ENCODE measurements around the gene MSL2. TPM values are rescaled to one million over a fixed set of nuclear protein-coding genes. Genes with fewer than 3 reads are reported as not detected.
A peak's percentile ranks its signal among the peaks of the same experiment; 100 is the strongest.
"Not testable (repeated sequence)": the region's sequence is repeated elsewhere in the genome, so short reads cannot be mapped to it uniquely, and the experiment has no call there.

The MSL2 gene
- total RNA-seq, 2 experiments from 2014 or later: 50.7 to 54.0 TPM

DNA sequence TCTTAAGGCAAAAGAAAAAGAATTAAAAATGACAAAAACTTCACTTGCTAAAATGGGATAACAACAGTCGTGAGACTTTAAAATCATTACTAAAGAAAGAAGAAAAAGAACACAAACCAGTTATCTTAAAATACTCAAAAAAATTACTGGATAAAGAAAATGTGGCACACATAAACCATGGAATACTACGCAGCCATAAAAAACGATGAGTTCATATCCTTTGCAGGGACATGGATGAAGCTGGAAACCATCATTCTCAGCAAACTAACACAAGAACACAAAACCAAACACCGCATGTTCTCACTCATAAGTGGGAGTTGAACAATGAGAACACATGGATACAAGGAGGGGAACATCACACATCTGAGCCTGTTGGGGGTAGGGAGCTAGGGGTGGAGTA, 27.9 kb downstream of the MSL2 start:
- H3K27me3 Mint-ChIP-seq (ENCODE audit: low read depth); H3K9me3 Mint-ChIP-seq (ENCODE audit: insufficient read depth); H3K27ac Mint-ChIP-seq; ATAC-seq; CTCF ChIA-PET; DNase-seq; POLR2A ChIA-PET; H3K4me3 Mint-ChIP-seq: not testable (repeated sequence)
- Mint-ChIP-seq H3K4me1 (ENCODE audit: low read depth) (peaks cover 41% of the 10 kb centered on the region), H3K36me3 (ENCODE audit: low read depth) (peaks cover 31% of the 10 kb centered on the region)

DNA sequence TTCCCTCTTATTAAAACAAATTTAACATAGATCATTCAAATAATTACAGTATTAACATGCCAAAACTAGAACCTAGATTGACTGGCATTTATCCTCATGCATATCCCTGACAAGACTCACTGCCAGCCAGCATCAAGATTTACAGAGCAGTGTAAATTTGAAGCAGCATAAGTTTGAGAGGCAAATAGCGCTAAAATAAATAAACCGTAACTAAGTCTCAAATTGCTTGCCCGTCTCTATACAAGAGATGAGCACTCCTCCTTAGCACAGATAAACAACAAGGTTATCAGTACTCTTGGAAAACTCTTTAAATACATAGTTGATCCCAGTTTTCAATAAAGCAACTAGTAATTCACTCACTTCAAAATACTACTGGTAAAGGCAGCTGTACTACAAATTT, 29.6 kb downstream of the MSL2 start:
- Mint-ChIP-seq H3K9me3 (ENCODE audit: insufficient read depth) (no peaks in the 10 kb centered on the region), H3K36me3 (ENCODE audit: low read depth) (peaks cover 38% of the 10 kb centered on the region), H3K27me3 (ENCODE audit: low read depth) (no peaks in the 10 kb centered on the region), H3K27ac (no peak overlapping the region), H3K4me1 (ENCODE audit: low read depth) (peaks cover 44% of the 10 kb centered on the region), H3K4me3 (no peak overlapping the region)
- POLR2A ChIA-PET: no interaction called here
- no peak for DNase-seq
- CTCF ChIA-PET: no interaction called here
- ATAC-seq: no peak

DNA sequence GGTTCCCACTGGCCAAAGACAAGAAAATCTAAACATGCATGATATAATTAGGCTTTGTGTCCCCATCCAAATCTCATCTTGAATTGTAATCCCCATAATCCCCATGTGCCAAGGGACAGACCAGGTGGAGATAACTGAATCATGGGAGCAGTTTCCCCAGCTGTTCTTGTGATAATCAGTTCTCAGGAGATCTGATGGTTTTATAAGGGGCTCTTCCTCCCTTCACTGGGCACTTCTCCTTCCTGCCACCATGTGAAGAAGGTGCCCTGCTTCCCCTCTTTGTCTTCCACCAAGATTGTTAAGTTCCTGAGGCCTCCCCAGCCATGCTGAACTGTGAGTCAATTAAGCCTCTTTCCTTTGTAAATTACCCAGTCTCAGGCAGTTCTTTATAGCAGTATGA, 32.5 kb downstream of the MSL2 start:
- peaks cover 50% of the 10 kb centered on the region for H3K4me1 Mint-ChIP-seq (ENCODE audit: low read depth)
- POLR2A ChIA-PET: not testable (repeated sequence)

DNA sequence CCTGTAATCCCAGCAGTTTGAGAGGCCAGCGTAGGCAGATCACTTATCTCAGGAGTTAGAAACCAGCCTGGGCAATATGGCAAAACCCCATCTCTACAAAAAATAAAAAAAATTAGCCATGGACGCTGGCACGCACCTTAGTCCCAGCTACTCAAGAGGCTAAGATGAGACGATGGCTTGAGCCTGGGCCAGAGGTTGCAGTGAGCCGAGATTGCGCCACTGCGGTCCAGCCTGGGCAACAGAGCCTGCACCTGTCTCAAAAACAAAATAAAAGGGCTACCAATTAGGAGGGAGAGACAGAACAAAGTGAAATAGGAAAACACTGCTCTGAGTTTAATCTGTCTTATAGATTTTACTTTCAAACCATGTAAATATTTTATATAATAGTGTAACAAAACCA, 33.8 kb downstream of the MSL2 start:
- H3K36me3 Mint-ChIP-seq (ENCODE audit: low read depth): peaks cover 49% of the 10 kb centered on the region
- DNase-seq (no peak), ATAC-seq (no peak)
- no peaks in the 10 kb centered on the region for H3K27me3 Mint-ChIP-seq (ENCODE audit: low read depth)
- peaks cover 46% of the 10 kb centered on the region for H3K4me1 Mint-ChIP-seq (ENCODE audit: low read depth)
- H3K4me3 Mint-ChIP-seq: no peak overlapping the region
- ChIA-PET POLR2A (no interaction called here), CTCF (no interaction called here)
- H3K27ac Mint-ChIP-seq: no peak overlapping the region
- no peaks in the 10 kb centered on the region for H3K9me3 Mint-ChIP-seq (ENCODE audit: insufficient read depth)

More for the DNA sequence above, 32.5 kb downstream of the MSL2 start:
- ATAC-seq; H3K9me3 Mint-ChIP-seq (ENCODE audit: insufficient read depth); H3K4me3 Mint-ChIP-seq; DNase-seq; H3K27me3 Mint-ChIP-seq (ENCODE audit: low read depth); CTCF ChIA-PET; H3K27ac Mint-ChIP-seq: not testable (repeated sequence)
- peaks cover 50% of the 10 kb centered on the region for H3K36me3 Mint-ChIP-seq (ENCODE audit: low read depth)

DNA sequence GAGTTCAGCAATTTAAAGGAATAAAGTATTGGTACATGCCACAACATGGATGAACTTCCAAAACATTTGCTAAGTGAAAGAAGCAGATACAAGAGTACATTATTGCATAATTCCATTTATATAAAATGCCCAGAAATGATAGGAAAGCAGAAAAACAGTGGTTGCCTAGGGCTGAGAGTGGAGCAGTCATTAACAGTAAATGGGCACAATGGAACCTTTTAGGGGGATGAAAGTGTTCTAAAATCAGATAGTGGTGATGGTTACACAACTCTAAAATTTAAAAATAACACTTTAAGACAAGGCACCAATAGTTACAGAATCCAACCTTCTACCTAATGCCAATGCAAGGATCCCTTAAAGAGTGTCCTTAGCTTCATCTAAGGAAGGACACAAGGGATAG, 34.6 kb downstream of the MSL2 start:
- DNase-seq (no peak), ATAC-seq (no peak)
- POLR2A ChIA-PET: no interaction called here
- Mint-ChIP-seq H3K36me3 (ENCODE audit: low read depth) (peaks cover 48% of the 10 kb centered on the region), H3K4me1 (ENCODE audit: low read depth) (peaks cover 41% of the 10 kb centered on the region), H3K27ac (no peak overlapping the region), H3K9me3 (ENCODE audit: insufficient read depth) (no peaks in the 10 kb centered on the region), H3K4me3 (no peak overlapping the region), H3K27me3 (ENCODE audit: low read depth) (no peaks in the 10 kb centered on the region)
- CTCF ChIA-PET: no interaction called here

DNA sequence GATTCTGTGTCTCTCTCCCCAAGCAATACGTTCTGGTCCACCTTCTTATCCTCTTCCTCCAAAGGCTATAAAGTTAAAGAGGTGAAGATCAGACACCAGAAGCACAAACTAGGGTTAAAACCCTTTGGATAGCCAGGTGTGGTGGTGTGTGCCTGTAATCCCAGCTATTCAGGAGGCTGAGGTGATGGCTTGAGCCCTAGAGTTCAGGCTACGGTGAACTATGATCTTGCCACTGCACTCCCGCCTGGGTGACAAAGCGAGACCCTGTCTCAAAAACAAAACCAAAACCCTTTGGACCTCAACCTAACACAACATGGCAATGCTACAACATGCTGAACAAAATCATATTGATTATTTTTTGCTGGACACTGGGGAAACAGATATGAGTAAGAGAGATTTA, 43.2 kb downstream of the MSL2 start:
- H3K27me3 Mint-ChIP-seq (ENCODE audit: low read depth): no peaks in the 10 kb centered on the region
- peak overlapping the region; percentile 11 for H3K27ac Mint-ChIP-seq
- no peaks in the 10 kb centered on the region for H3K9me3 Mint-ChIP-seq (ENCODE audit: insufficient read depth)
- ATAC-seq: no peak
- peaks cover 44% of the 10 kb centered on the region for H3K4me1 Mint-ChIP-seq (ENCODE audit: low read depth)
- POLR2A ChIA-PET: no interaction called here
- CTCF ChIA-PET: no interaction called here
- DNase-seq: no peak
- H3K36me3 Mint-ChIP-seq (ENCODE audit: low read depth): peaks cover 47% of the 10 kb centered on the region
- H3K4me3 Mint-ChIP-seq: no peak overlapping the region

DNA sequence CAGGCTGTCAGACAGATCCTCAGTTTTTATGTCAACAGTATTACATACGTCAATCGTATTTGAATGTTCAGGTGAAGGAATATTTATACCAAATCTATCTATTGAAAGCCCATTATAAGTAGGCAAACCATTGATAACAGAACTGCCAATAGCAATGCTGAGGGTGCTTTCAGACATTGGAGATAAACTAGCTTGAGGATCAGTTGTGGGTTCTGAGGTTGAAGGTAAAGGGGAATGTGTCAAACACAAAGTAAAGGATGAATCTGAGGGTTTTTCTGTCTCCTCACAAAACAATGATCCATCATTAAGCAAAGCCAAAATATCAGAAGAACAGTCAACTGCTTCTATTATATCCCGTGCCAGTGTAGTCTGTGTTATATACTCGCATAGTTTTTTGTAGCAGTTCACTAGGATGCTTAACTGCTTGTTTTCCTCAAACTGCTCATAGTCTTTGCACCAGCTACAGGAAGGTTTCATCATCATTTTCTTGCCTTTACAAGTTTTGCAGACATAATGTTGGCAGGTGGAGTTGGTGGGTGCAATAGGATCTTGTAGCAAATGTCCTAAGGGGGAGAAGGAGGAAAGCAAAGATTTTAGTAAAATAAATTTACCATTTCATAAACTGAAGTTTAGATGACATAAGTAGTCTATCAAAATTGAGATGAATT, 43.8 kb downstream of the MSL2 start:
- Mint-ChIP-seq H3K4me1 (ENCODE audit: low read depth) (peaks cover 41% of the 10 kb centered on the region), H3K36me3 (ENCODE audit: low read depth) (peaks cover 49% of the 10 kb centered on the region), H3K9me3 (ENCODE audit: insufficient read depth) (no peaks in the 10 kb centered on the region), H3K27me3 (ENCODE audit: low read depth) (no peaks in the 10 kb centered on the region), H3K4me3 (no peak overlapping the region), H3K27ac (no peak overlapping the region)
- DNase-seq: no peak
- no peak for ATAC-seq
- ChIA-PET CTCF (no interaction called here), POLR2A (no interaction called here)

DNA sequence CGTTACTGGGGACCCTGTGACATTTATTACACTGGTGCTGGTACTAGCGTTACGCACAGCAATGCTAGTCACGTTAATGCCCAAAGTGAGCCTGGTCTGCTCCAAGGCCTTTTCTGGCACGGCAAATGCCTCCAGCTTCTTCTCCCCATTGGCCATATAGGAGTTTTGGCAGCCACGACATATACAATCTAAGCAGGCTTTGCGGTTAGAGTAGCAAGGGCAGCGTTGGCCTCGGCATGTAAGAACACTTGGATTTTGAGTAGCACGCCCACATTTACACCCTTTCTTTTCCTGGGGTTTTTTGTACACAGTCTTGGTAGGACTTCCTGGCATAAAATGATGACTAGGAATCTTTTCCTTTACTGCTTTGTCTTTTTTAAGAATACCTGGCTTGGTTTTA, 44.9 kb downstream of the MSL2 start:
- Mint-ChIP-seq H3K27ac (no peak overlapping the region), H3K4me3 (no peak overlapping the region), H3K4me1 (ENCODE audit: low read depth) (peaks cover 40% of the 10 kb centered on the region), H3K36me3 (ENCODE audit: low read depth) (peaks cover 54% of the 10 kb centered on the region), H3K9me3 (ENCODE audit: insufficient read depth) (no peaks in the 10 kb centered on the region), H3K27me3 (ENCODE audit: low read depth) (no peaks in the 10 kb centered on the region)
- ATAC-seq: no peak
- no peak for DNase-seq
- POLR2A ChIA-PET: interaction anchor here (0.6 kb wide), 1 partner anchor 1922 kb away, joined by 3 read pairs; no protein-coding TSS in a partner anchor
- CTCF ChIA-PET: no interaction called here

DNA sequence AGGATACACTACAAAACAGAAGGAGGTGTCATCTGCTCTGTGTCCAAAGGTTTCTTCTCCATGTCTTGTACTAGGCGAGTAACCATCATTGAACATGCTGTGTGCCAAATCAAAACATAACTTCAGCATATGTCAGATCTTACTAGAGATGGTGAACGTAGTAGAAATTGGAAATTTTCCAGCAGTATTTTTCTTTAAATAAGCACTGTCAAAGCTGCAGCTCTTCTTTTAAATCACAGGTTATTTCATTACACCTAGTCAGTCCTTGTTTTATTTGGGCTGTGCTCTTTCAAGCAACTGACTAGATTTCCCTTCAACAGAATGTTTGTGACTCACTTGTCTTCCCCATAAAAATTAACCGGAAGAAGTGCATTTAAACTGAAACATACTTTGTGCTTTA, 46.5 kb downstream of the MSL2 start:
- ChIA-PET CTCF (interaction anchor here (1.3 kb wide), 1 partner anchor 30 kb away, joined by 3 read pairs; no protein-coding TSS in a partner anchor), POLR2A (no interaction called here)
- H3K27ac Mint-ChIP-seq: no peak overlapping the region
- peaks cover 56% of the 10 kb centered on the region for H3K36me3 Mint-ChIP-seq (ENCODE audit: low read depth)
- H3K27me3 Mint-ChIP-seq (ENCODE audit: low read depth): no peaks in the 10 kb centered on the region
- no peaks in the 10 kb centered on the region for H3K9me3 Mint-ChIP-seq (ENCODE audit: insufficient read depth)
- ATAC-seq (no peak), DNase-seq (no peak)
- peaks cover 33% of the 10 kb centered on the region for H3K4me1 Mint-ChIP-seq (ENCODE audit: low read depth)
- H3K4me3 Mint-ChIP-seq: no peak overlapping the region

DNA sequence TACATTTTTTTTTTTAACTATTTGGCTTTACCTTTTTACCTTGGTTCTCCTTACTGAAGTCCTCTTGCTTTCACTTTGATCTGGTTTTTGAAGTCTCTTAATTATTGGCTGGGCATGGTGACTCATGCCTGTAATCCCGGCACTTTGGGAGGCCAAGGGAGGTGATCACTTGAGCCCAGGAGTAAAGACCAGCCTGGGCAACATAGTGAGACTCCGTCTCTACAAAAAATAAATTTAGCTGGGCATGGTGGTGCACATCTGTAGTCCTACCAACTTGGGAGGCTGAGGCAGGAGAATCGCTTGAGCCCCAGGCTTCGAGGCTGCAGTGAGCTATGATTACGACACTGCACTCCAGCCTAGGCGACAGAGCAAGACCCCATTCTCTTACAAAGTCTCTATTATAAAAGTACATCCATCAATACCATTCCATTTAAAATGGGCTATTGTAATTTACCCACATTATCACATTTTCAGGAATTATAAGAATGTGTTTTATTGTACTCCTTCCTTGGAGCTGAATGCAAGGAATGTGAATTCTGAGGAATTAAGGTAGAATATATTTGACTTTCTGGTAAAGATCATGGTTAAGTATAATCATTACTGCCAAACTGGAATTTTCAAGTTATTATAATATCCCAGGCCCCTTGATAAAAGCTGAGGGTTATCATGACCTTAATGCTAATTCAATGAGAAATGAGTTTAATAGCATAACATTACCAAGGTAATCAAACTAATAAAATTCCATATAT, 49.0 kb downstream of the MSL2 start:
- ChIA-PET CTCF (interaction anchor here (0.9 to 1.4 kb wide), 4 partner anchors 49 to 867 kb away, joined by 3 to 4 read pairs (median 3); partner anchors contain the start of genes MSL2 and STAG1), POLR2A (no interaction called here)
- Mint-ChIP-seq H3K4me3 (no peak overlapping the region), H3K9me3 (ENCODE audit: insufficient read depth) (no peaks in the 10 kb centered on the region), H3K27ac (no peak overlapping the region), H3K36me3 (ENCODE audit: low read depth) (peaks cover 48% of the 10 kb centered on the region), H3K27me3 (ENCODE audit: low read depth) (no peaks in the 10 kb centered on the region), H3K4me1 (ENCODE audit: low read depth) (peaks cover 21% of the 10 kb centered on the region)
- no peak for ATAC-seq
- DNase-seq: no peak

DNA sequence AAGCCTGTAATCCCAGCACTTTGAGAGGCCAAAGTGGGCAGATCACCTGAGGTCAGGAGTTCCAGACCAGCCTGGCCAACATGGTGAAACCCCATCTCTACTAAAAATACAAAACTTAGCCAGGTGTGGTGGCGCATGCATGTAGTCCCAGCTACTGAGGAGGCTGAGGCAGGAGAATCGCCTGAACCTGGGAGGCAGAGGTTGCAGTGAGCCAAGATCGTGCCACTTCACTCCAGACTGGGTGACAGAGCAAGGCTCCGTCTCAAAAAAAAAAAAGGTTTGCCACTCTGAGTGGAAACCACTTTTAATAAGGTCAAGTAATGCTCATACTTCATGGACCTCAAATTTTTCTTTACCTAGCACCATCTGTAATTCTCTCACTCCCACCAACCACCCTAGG, 51.7 kb downstream of the MSL2 start:
- H3K27me3 Mint-ChIP-seq (ENCODE audit: low read depth); POLR2A ChIA-PET; ATAC-seq; H3K4me1 Mint-ChIP-seq (ENCODE audit: low read depth); H3K27ac Mint-ChIP-seq; H3K9me3 Mint-ChIP-seq (ENCODE audit: insufficient read depth); DNase-seq; H3K4me3 Mint-ChIP-seq: not testable (repeated sequence)
- CTCF ChIA-PET: interaction anchor here (1.0 kb wide), 1 partner anchor 608 kb away, joined by 3 read pairs; no protein-coding TSS in a partner anchor
- H3K36me3 Mint-ChIP-seq (ENCODE audit: low read depth): peaks cover 26% of the 10 kb centered on the region

DNA sequence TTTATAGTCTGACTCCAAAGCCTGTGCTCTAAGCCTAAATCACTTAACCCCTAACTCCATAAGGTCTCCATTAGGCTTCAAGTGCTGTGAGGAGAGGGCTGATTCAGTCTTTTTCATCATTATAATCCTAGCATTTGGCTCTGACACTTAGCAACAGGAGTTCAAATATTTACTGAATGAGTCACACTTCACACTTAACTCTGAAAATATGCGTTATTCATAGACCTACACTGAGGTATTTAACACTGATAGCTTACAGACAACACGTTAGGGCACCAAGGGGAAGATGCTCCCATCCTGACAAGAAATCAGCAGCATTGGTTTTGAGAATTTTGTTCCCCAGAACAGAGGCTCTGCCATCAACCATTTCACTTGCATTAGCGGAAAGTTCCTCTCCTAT, 53.5 kb downstream of the MSL2 start:
- Mint-ChIP-seq H3K9me3 (ENCODE audit: insufficient read depth) (no peaks in the 10 kb centered on the region), H3K36me3 (ENCODE audit: low read depth) (peaks cover 17% of the 10 kb centered on the region), H3K27me3 (ENCODE audit: low read depth) (no peaks in the 10 kb centered on the region), H3K4me3 (no peak overlapping the region), H3K27ac (no peak overlapping the region), H3K4me1 (ENCODE audit: low read depth) (peaks cover 3% of the 10 kb centered on the region)
- CTCF ChIA-PET: interaction anchor here (1.5 kb wide), 1 partner anchor 871 kb away, joined by 3 read pairs; no protein-coding TSS in a partner anchor
- DNase-seq: no peak
- no peak for ATAC-seq
- POLR2A ChIA-PET: interaction anchor here (1.3 kb wide), 1 partner anchor 52 kb away, joined by 4 read pairs; no protein-coding TSS in a partner anchor
